ENCODE data around the gene MAIP1.
"Not testable (repeated sequence)": the region's sequence is repeated elsewhere in the genome, so short reads cannot be mapped to it uniquely, and the experiment has no call there.

The MAIP1 gene, protein sequence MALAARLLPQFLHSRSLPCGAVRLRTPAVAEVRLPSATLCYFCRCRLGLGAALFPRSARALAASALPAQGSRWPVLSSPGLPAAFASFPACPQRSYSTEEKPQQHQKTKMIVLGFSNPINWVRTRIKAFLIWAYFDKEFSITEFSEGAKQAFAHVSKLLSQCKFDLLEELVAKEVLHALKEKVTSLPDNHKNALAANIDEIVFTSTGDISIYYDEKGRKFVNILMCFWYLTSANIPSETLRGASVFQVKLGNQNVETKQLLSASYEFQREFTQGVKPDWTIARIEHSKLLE

DNA sequence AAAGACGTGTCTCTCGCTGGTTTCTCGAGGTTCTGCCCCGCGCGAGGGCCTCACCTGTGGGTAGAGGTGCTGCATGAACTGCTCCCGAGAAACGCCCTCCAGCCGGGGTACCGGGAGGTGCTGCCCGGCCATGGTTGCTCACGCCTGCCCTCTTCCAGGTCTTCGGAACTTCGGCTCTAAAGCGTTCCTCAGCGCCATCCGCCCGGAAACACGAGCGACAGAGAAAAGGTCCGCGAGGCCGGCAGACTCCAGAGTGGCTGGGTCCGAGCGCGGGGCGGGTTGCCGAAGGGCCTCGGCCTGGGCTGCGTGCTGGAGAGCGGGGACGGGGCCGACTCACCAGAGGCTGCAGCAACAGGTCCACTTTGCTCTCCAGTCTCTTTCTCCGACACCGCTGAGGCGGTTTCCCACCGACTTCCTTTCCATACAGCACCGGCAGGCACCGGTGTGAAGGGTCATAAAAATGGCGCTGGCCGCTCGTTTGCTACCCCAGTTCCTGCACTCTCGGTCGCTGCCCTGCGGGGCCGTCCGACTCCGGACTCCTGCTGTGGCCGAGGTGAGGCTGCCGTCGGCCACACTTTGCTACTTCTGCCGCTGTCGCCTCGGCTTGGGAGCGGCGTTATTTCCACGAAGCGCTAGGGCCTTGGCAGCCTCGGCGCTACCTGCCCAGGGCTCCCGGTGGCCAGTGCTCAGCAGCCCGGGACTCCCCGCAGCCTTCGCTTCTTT is at the start of gene MAIP1, which contains the start of gene TYW5:
Gene MAIP1 (plus strand): TSS at position 244 of the 723 bp plus-strand sequence. CDS start 217 bp downstream, at position 461.
Gene TYW5 (minus strand): TSS at position 153 of the 723 bp plus-strand sequence. CDS start 21 bp downstream, at position 132.
- peaks cover 80% of the 10 kb centered on the region for H3K36me3 Mint-ChIP-seq (ENCODE audit: low read depth)
- H3K27ac Mint-ChIP-seq: peak within 1 kb of the TSS; percentile 98
- DNase-seq: peak; percentile 90
- peak within 1 kb of the TSS; percentile 100 for H3K4me3 Mint-ChIP-seq
- H3K4me1 Mint-ChIP-seq (ENCODE audit: low read depth): peaks cover 67% of the 10 kb centered on the region
- no peaks in the 10 kb centered on the region for H3K27me3 Mint-ChIP-seq
- H3K9me3 Mint-ChIP-seq: no peaks in the 10 kb centered on the region

DNA sequence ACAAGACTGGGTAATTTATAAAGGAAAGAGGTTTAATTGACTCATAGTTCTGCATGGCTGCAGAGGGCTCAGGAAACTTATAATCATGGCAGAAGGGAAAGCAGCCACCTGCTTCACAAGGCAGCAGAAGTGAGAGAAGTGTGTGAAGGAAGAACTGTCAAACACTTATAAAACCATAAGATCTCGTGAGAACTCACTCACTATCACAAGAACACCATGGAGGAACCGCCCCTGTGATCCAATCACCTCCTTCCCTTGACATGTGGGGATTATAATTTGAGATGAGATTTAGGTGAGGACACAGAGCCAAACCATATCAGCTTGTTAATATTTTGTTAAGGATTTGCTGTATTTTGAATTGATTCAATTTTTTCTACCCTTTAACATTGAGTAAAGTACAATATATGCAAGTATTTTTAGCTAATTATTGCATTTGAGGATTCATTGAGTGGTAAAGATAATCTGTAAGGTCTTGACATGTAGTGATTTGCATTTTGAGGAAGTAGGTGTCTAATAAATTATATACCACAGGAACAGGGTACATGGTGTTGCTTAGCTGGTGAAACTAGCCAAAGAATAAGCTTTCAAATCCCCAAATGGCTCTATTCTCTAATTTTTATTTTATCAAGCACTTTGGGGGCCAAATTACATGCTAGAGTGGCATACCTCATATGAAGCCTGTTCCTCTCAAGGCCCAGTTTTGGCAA is 48.2 kb upstream of the MAIP1 start:
- H3K27ac Mint-ChIP-seq: no peak overlapping the region
- H3K4me3 Mint-ChIP-seq: no peak overlapping the region
- peaks cover 31% of the 10 kb centered on the region for H3K27me3 Mint-ChIP-seq
- H3K36me3 Mint-ChIP-seq (ENCODE audit: low read depth): peaks cover 11% of the 10 kb centered on the region
- H3K4me1 Mint-ChIP-seq (ENCODE audit: low read depth): peaks cover 14% of the 10 kb centered on the region
- no peaks in the 10 kb centered on the region for H3K9me3 Mint-ChIP-seq
- DNase-seq: no peak

DNA sequence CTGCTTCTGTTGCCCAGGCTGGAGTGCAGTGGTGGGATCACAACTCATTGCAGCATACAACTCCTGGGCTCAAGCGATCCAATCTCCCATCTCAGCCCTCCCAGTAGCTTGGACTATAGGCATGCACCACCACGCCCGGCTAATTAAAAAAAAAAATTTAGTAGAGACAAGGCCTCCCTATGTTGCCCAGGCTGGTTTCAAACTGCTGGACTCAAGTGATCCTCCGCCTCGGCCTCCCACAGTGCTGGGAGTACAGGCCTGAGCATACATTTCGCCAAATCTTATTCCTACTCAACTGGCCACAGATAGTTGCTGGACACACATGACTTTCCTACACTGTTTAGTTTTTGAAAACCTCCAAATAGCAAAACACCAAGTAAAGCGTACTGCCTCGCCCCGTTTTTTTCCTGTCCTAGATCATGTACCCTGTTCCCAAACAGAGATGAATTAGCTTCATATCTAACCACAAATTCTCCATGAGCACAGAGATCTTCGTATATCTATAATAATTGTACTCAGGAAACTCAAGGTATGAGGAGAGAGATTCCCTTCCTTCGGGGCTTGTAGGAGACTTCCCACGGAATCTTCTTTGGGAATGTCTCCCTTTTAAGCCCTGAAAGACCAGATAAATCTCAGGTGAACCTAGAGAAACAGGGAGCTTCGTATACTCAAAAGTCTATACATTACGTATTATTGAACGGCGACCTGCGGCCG is 44.9 kb upstream of the MAIP1 start:
- peak overlapping the region; percentile 94 for H3K27ac Mint-ChIP-seq
- DNase-seq: no peak
- peaks cover 16% of the 10 kb centered on the region for H3K27me3 Mint-ChIP-seq
- peaks cover 34% of the 10 kb centered on the region for H3K4me1 Mint-ChIP-seq (ENCODE audit: low read depth)
- peak overlapping the region; percentile 94 for H3K4me3 Mint-ChIP-seq
- H3K9me3 Mint-ChIP-seq: no peaks in the 10 kb centered on the region
- H3K36me3 Mint-ChIP-seq (ENCODE audit: low read depth): peaks cover 28% of the 10 kb centered on the region

DNA sequence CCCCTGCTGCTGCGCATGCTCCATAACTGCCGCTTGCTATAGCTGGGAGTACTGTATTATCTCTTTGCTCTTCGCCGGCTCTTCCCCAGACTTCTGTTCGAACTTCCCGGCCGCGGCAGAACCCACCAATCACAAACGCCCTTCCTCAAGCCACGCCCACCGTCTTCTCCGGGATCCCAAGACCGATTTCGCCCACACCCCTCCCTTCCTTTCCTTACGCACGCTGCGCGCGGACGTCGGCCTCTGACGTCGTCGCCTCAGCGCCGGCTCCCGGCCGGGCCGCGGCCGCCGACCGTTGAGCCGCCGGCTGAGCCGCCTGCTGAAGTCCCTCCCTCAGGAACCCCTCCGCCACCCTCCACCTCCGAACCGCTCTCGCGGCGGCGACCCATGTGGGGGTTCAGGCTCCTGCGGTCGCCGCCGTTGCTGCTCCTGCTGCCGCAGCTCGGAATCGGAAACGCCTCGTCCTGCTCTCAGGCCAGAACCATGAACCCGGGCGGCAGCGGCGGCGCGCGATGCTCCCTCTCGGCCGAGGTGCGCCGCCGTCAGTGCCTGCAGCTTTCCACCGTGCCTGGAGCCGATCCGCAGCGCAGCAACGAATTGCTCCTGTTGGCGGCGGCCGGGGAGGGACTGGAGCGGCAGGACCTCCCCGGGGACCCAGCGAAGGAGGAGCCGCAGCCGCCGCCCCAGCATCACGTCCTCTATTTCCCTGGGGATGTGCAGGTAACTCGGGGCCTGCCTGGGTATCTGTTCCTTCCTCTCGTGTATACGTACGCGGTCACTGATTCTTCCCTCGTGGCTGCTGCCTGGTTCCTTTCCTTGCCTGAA is 44.1 kb upstream of the MAIP1 start, which contains the start of gene C2orf69:
Gene C2orf69 (plus strand): TSS at position 242 of the 825 bp plus-strand sequence. CDS start 146 bp downstream, at position 388.
- Mint-ChIP-seq H3K27ac (peak within 1 kb of the TSS; percentile 94), H3K36me3 (ENCODE audit: low read depth) (peaks cover 35% of the 10 kb centered on the region), H3K9me3 (peaks cover under 1% of the 10 kb centered on the region), H3K4me1 (ENCODE audit: low read depth) (peaks cover 35% of the 10 kb centered on the region), H3K4me3 (peak within 1 kb of the TSS; percentile 94), H3K27me3 (peaks cover 11% of the 10 kb centered on the region)
- peak; percentile 94 for DNase-seq

DNA sequence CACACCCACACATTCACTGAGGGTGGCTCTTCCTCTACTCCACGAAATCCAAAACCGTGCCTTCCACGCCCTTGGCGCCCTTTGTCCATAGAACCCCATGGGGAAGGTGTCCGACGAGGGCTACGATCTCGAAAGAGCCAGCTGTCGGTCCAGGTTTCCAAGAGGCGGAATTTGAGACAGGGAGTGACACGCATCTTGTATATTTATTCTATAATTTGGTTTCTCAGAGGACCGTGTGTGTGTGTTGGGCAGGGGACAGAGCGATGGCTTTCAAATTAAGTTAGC is 43.6 kb upstream of the MAIP1 start:
- Mint-ChIP-seq H3K27me3 (peaks cover 7% of the 10 kb centered on the region), H3K4me3 (peak overlapping the region; percentile 94), H3K27ac (peak overlapping the region; percentile 94), H3K9me3 (peaks cover 7% of the 10 kb centered on the region), H3K4me1 (ENCODE audit: low read depth) (peaks cover 37% of the 10 kb centered on the region), H3K36me3 (ENCODE audit: low read depth) (peaks cover 41% of the 10 kb centered on the region)
- DNase-seq: no peak

DNA sequence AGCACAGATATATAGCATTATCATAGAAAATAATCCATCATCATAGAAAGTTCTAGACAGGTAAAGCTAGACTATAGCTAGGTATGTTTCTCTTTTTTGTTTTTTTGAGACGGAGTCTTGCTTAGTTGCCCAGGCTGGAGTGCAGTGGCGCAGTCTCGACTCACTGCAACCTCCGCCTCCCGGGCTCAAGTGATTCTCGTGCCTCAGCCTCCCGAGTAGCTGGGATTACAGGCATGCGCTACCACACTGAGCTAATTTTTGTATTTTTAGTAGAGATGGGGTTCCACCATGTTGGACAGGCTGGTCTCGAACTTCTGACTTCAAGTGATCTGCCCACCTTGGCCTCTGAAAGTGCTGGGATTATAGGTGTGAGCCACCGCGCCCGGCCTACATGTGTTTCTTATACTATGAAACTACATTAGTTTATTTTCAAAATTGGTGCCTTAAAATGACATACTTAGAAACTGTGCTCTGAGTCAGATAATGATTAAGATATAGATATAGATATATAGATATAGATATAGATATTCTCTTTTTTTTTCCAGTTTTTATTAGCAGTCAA is 42.7 kb upstream of the MAIP1 start:
- Mint-ChIP-seq H3K9me3 (peaks cover 12% of the 10 kb centered on the region), H3K4me3 (peak overlapping the region; percentile 94), H3K4me1 (ENCODE audit: low read depth) (peaks cover 40% of the 10 kb centered on the region), H3K36me3 (ENCODE audit: low read depth) (peaks cover 49% of the 10 kb centered on the region)
- H3K27me3 Mint-ChIP-seq, H3K27ac Mint-ChIP-seq, DNase-seq: not testable (repeated sequence)

DNA sequence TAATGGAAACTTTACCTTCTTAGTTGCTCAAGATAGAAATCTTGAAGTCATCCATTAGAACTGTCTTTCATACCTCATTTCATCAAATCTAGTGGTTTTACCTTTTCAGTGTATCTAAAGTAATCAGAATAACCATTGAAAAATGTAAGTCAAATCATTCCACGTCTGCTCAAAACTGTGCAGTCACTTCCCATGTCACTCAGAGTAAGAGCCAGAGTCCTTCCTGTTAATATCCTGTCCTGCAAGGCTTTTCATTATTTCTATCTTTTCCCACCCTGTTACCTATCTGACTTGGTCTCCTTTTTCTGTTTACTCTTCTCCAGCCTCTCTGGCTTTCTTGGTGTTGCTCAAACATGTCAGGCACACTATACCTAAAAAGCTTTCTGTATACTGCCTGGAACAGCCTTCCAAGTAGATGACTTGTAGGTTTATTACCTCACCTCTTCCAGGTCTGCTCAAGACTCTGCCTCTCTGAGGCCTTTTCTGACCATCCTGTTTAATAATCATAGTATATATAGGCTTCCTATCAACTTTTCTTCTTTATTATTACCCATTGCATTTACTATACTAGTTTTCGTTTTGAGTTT is 40.9 kb upstream of the MAIP1 start:
- no peaks in the 10 kb centered on the region for H3K27me3 Mint-ChIP-seq
- peak overlapping the region; percentile 34 for H3K4me3 Mint-ChIP-seq
- H3K36me3 Mint-ChIP-seq (ENCODE audit: low read depth): peaks cover 65% of the 10 kb centered on the region
- peaks cover 12% of the 10 kb centered on the region for H3K9me3 Mint-ChIP-seq
- H3K4me1 Mint-ChIP-seq (ENCODE audit: low read depth): peaks cover 44% of the 10 kb centered on the region
- peak overlapping the region; percentile 32 for H3K27ac Mint-ChIP-seq
- DNase-seq: no peak

DNA sequence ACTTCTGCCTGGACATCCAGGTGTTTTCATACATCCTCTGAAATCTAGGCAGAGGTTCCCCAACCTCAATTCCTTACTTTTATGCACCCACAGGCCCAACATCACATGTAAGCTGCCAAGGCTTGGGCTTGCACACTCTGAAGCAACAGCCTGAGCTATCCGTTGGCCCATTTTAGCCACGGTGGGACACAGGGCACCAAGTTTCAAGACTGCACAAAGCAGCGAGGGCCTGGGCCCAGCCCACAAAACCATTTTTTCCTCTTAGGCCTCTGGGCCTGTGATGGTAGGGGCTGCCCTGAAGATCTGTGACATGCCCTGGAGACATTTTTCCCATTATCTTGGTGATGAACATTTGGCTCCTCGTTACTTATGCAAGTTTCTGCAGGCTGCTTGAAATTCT is 38.4 kb upstream of the MAIP1 start:
- Mint-ChIP-seq H3K4me3 (no peak overlapping the region), H3K27ac (no peak overlapping the region), H3K27me3 (no peaks in the 10 kb centered on the region), H3K9me3 (peaks cover 12% of the 10 kb centered on the region), H3K4me1 (ENCODE audit: low read depth) (peaks cover 35% of the 10 kb centered on the region), H3K36me3 (ENCODE audit: low read depth) (peaks cover 69% of the 10 kb centered on the region)
- no peak for DNase-seq

DNA sequence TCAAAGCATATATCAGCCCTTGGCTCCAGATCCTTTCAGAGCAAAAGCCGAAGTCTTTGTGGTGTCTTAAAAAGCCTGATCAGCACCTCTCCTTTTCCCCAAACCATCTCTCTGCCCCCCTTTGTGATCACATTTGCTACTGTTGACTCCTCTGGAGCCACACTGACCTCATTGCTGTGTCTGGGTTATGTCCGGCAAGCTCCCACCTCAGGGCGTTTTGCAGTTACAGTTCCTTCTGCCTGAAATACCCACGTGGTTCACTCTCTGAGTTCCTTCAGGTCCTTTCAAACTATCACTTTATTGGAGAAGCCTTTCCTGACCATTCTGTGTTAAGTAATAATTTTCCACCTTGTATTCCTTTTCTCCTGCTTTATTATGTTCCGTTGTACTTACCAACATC is 32.5 kb upstream of the MAIP1 start:
- no peak for DNase-seq
- H3K36me3 Mint-ChIP-seq (ENCODE audit: low read depth): peaks cover 72% of the 10 kb centered on the region
- no peak overlapping the region for H3K27ac Mint-ChIP-seq
- no peak overlapping the region for H3K4me3 Mint-ChIP-seq
- peaks cover 33% of the 10 kb centered on the region for H3K4me1 Mint-ChIP-seq (ENCODE audit: low read depth)
- no peaks in the 10 kb centered on the region for H3K9me3 Mint-ChIP-seq
- no peaks in the 10 kb centered on the region for H3K27me3 Mint-ChIP-seq

DNA sequence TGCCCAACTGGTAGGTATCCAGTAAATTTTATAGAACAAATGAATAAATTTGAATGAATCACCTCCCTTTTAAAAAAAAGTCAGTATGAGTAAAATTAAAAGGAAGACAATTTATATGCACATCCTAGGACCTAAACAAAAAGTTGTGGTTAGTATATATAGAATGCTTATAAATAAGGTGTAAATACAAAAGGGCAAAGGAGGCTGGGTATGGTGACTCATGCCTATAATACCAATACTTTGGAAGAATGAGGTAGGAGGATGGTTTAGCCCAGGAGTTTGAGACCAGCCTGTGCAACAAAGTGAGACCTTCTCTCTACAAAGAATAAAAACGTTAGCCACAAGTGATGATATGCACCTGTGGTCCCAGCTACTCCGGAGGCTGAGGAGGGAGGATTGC is 31.5 kb upstream of the MAIP1 start:
- Mint-ChIP-seq H3K4me1 (ENCODE audit: low read depth) (peaks cover 31% of the 10 kb centered on the region), H3K27ac (peak overlapping the region; percentile 67), H3K4me3 (no peak overlapping the region), H3K9me3 (no peaks in the 10 kb centered on the region), H3K36me3 (ENCODE audit: low read depth) (peaks cover 73% of the 10 kb centered on the region), H3K27me3 (no peaks in the 10 kb centered on the region)
- DNase-seq: no peak

DNA sequence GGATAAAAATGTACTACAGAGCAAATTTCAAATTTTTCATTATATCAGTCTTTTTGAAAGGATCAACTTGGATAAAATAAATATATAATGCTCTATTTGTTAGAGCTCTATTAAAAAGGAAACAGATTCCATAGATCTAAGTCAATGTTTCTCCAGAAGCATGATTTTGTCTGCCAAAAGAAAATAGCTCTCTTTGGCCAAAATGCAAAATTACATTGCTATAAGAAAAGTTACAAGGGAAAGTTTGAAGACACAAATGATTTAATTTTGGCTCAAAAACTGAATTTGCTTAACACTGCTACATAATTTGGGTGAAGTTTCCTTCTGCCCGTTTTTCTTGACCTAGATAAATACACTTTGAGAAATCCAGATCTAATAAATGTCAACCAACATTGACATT is 28.6 kb upstream of the MAIP1 start:
- no peaks in the 10 kb centered on the region for H3K27me3 Mint-ChIP-seq
- peaks cover 80% of the 10 kb centered on the region for H3K36me3 Mint-ChIP-seq (ENCODE audit: low read depth)
- no peak overlapping the region for H3K4me3 Mint-ChIP-seq
- H3K9me3 Mint-ChIP-seq: no peaks in the 10 kb centered on the region
- no peak for DNase-seq
- H3K27ac Mint-ChIP-seq: no peak overlapping the region
- peaks cover 28% of the 10 kb centered on the region for H3K4me1 Mint-ChIP-seq (ENCODE audit: low read depth)

DNA sequence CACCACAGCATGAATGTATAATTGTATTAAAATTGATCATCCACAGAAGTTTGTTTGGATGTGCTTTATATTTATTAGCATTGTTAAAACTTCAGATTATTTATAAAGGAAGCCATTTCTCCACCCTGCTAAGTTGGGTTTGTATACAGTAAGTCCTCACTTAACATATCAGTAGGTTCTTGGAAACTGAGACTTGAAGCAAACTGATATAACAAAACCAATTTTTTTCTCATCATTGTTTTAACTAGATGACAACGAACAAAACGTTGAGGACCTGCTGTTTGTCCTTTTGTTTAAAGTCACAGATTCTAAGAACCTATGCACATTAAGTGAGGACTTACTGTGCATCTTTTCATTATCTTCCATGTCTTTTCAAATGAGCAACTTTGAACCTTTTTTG is 27.2 kb upstream of the MAIP1 start:
- Mint-ChIP-seq H3K27ac (no peak overlapping the region), H3K9me3 (no peaks in the 10 kb centered on the region), H3K27me3 (no peaks in the 10 kb centered on the region), H3K4me1 (ENCODE audit: low read depth) (peaks cover 19% of the 10 kb centered on the region), H3K36me3 (ENCODE audit: low read depth) (peaks cover 85% of the 10 kb centered on the region), H3K4me3 (no peak overlapping the region)
- no peak for DNase-seq

DNA sequence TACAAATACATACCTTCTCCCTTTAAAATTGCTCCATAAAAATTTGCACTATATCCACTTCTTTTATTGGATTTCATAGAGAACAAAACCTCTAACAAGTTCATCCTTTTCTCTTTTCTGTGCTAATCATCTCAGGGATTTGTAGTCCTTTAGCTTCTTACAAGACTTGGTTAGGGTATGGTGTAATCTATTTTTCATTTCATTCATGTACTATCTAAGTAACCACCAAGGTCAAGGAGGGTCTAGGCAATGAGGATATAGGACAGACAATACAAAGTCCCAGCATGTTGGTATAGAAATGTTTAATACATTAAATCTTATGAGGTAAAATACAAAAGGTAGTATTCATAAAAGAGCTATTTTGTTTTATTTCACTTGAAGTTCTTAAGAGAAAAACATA is 26.8 kb upstream of the MAIP1 start:
- H3K27me3 Mint-ChIP-seq: no peaks in the 10 kb centered on the region
- peaks cover 19% of the 10 kb centered on the region for H3K4me1 Mint-ChIP-seq (ENCODE audit: low read depth)
- DNase-seq: no peak
- H3K4me3 Mint-ChIP-seq: no peak overlapping the region
- peak overlapping the region; percentile 68 for H3K27ac Mint-ChIP-seq
- H3K36me3 Mint-ChIP-seq (ENCODE audit: low read depth): peaks cover 88% of the 10 kb centered on the region
- no peaks in the 10 kb centered on the region for H3K9me3 Mint-ChIP-seq
